Erythroblast (primary cell): Measurements from ENCODE around the gene PUS1.

Source experiments
- GATA1 ChIP-seq: IDR thresholded peaks from 2 replicates; pipeline ENCODE4 v1.6.1; 2011; ENCODE audit warnings: low read depth, mild to moderate bottlenecking, control low read depth, low read length, moderate library complexity
- POLR2A ChIP-seq: IDR thresholded peaks from 2 replicates; pipeline ENCODE4 v1.6.1; 2011; ENCODE audit warnings: mild to moderate bottlenecking, low read length

- TF ChIP-seq POLR2A (no peak), GATA1 (no peak)
These were observed 14.3 kb downstream of the PUS1 start for GRCh38 chr12:131943389-131943788.
